Measurements from ENCODE around the gene MSANTD7. TPM values are rescaled to one million over a fixed set of nuclear protein-coding genes. Genes with fewer than 3 reads are reported as not detected.
"Not testable (repeated sequence)": the region's sequence is repeated elsewhere in the genome, so short reads cannot be mapped to it uniquely, and the experiment has no call there.

Gene MSANTD7, protein sequence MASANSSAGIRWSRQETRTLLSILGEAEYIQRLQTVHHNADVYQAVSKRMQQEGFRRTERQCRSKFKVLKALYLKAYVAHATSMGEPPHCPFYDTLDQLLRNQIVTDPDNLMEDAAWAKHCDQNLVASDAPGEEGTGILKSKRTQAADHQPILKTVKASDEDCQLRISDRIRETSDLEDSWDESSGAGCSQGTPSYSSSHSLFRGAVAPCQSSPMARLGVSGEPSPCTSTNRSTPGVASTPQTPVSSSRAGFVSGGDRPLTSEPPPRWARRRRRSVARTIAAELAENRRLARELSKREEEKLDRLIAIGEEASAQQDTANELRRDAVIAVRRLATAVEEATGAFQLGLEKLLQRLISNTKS
- polyA plus RNA-seq (ENCODE audit: insufficient read length): 10.8 TPM

DNA sequence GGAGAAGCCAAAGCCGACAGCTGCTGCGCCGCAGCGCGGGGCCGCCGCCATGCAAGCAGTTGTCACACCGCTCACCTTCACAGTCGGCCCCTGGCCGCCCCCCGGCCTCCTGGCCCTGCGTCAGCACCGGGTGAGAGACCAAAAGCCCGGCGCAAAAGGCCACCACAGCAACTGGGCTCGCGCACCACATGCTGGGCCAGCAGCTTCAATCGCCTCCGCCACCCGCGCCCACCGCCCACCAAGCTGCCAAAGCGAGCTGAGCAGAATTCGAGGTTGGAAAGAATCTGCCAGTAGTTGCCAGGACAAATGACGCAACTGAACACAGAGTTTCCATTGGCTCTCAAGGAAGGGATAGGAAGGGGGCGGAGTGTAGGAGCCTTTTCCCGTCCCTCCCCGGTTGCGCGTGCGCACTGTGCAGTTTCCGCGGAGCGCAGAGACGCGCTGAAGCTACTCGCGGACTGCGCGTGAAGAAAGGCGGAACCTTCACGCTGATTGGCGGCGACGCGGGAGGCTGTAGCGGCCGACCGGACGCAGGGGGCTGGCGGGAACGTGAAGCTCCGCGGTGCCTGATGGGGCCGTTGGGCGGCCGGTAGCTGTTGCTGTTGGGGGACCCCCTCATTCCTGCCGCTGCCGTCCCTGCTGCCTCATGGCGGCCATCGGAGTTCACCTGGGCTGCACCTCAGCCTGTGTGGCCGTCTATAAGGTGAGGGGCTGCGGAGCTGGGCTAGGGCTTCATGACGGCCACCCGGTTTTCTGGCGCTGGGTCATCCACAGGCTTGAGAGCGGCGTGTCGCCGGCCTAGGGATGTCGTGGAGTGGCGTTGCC, at the start of gene MSANTD7, which contains the start of the genes CDNF and HSPA14:
Gene MSANTD7 (plus strand): TSS at position 550 of the 825 bp plus-strand sequence. CDS start 3,979 bp downstream, outside the sequence.
Gene CDNF (minus strand): TSS at position 281 of the 825 bp plus-strand sequence. CDS start 91 bp downstream, at position 190.
Gene HSPA14 (plus strand): TSS at position 550 of the 825 bp plus-strand sequence. CDS start 97 bp downstream, at position 647.
- DNase-seq (ENCODE audit: low read depth): peak; percentile 100

DNA sequence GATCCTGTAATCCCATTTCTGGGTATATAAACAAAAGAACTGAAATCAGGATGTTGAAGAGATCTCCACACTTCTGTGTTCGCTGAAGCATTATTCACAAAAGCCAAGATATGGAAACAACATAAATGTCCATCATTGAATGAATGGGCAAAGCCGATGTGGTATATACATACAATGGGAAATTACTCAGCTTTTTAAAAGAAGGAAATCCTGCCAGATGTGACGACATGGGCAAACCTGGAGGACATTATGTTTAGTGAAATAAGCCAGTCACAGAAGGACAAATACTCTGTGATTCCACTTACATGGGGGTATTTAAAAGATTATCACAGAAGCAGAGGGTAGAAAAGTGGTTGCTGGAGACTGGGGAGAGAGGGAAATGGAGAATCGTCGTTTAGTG, 39.5 kb upstream of the MSANTD7 start:
- DNase-seq (ENCODE audit: low read depth): no peak

DNA sequence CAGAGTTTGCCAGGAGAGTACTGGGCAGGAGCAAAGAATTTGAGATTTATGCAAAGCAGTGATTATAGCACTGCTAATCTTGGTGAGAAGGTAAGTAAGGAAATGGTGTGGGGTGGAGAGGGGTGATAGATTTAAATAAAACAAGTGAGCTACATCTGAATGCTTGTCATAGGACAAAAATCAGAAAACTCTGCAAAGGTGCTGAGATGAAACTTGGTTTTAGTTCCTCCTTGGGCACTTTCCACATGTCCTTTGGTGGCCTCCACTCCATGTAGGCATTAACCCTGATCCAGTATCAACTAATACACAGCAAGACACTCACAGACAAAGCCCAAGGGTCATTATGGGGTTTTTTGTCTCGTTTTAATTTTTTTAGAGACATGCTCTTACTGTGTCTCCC, 37.7 kb upstream of the MSANTD7 start:
- no peak for DNase-seq (ENCODE audit: low read depth)

DNA sequence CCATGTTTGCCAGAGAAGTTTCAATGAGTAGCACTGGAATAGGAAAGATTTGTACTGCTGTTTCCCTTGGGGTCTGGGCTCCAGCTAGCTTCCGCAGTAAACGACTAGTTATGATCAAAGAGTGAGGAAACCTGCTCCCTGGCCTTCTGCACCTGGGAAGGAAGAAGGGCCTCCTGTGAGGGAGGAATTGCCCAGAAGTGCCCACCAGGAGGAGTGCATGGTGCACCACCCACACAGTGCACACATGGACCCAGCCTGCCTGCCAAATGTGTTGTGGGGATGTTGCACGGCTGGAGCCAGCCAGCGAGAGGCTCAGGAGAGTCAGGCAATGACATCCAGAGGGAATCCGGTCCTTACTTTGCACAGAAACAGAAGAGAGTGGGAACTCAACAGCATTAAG, 36.4 kb upstream of the MSANTD7 start:
- DNase-seq (ENCODE audit: low read depth): no peak

DNA sequence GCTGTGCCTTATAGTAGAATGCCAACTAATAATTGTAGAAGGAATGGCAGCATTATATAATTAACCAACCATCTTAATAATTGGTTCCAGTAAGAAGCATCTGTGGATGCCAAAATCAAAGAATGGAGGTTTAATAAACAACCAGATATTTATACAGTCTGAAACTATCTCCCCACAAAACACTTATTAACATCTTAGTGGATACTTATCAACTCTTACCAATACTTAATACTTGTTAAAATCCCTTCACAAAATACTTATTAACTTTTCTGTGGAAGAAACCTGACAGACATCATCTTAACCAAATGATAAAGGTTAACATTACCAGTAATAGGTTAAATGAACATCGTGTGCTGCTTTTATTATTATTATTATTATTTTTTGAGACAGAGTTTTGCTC, 34.3 kb upstream of the MSANTD7 start:
- DNase-seq (ENCODE audit: low read depth): no peak

DNA sequence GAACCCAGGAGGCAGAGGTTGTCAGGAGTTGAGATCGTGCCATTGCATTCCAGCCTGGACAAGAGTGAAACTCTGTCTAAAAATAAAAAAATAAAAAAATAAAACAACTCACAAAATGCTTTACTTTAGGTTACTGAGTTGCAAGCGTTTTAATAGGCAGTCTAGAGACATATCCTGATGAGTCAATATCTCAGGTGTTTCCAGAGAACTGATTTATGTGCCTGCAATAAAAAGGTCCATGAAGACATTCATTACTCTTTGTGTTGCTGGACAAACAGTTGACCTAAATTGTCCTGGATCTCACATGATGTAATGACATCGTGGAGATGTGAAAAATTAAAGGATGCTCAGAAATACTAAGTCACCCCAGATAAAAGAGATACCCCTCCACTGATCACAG, 31.8 kb upstream of the MSANTD7 start:
- DNase-seq (ENCODE audit: low read depth): no peak

DNA sequence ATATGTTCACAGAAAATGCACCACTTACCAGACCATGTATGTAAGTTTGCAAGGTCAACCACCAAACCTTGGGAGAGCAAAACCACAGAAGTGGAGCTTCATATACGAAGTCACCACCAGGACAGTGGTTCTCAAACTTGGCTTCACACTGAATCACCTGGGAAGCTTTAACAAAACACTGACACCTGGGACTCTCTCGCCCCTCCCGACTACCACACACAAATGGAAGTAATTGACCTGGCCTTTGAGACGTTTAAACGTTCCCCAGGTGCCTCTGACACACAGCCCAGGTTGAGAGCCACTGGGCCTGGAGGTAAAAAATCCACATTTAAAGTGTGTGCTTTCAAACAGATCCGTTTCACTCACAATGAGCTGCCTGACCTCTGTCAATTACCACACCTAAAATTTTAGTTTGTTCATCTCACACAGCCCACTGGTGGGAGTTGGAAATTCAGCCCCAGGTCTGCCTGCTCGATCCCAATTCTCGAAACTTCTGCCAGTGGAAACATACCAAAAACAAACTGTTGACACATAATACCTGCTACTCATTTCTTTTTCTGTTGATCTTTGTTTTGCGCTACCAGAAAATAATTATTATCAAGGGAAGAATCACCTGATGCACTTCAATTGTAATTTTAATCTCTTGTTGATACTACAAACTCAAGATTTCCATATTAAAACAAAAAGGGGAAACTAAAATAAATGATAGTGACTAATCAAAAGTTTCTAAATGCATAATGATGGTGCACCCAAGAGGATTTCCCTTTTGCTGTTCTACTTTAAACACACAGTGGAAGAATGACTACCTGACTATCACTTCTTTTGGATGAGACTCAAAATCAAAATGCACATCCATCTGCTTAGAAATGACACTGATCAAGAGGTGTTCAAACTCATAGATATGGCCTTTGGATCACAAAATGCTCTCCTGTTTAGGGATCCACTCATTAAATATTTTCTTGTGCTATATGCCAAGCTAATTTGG, 26.8 kb upstream of the MSANTD7 start:
- DNase-seq (ENCODE audit: low read depth): no peak

DNA sequence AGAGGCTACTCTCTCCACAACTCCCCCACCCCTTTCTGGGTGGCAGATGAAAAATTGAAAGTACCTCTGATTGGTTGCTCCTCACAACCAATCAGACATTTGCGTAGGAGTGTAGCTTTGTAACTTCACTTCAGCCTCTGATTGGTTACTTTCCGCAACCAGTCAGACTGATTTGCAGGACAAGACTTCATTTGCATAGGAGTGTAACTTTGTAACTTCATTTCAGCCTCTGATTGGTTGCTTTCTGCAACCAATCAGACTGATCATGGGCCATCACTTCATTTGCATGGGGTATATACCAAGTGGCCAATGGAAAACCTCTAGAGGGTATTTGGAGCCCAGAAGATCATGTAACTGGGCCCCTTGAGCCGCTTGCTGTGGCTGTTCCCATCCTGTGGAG, 25.8 kb upstream of the MSANTD7 start:
- no peak for DNase-seq (ENCODE audit: low read depth)

DNA sequence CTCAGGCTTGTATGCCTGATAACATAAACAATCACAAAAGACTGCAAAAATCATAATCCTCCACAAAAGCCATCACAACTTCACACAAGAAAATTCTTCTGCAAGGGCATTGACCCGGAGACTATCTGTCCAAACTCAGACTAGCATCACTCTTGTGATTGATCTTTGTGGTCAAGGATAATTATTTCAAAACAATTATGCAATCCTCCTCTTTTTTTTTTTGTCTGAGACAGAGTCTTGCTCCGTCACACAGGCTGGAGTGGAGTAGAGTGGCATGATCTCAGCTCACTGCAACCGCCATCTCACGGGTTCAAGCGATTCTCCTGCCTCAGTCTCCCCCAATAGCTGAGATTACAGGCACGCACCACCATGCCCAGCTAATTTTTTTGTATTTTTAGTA, 22.4 kb upstream of the MSANTD7 start:
- DNase-seq (ENCODE audit: low read depth): no peak

DNA sequence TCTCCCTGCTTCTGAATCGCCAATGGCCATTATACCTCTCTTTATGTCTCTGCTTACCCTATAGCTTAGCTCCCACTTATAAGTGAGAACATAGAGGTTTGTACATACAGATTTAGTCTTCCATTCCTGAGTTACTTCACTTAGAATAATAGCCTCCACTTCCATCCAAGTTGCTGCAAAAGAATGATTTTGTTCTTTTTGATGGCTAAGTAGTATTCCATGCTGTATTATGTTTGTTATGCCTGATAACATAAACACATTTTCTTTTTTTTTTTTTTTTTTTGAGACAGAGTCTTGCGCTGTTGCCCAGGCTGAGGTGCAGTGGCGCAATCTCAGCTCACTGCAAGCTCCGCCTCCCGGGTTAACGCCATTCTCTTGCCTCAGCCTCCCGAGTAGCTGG, 21.4 kb upstream of the MSANTD7 start:
- DNase-seq (ENCODE audit: low read depth): not testable (repeated sequence)

DNA sequence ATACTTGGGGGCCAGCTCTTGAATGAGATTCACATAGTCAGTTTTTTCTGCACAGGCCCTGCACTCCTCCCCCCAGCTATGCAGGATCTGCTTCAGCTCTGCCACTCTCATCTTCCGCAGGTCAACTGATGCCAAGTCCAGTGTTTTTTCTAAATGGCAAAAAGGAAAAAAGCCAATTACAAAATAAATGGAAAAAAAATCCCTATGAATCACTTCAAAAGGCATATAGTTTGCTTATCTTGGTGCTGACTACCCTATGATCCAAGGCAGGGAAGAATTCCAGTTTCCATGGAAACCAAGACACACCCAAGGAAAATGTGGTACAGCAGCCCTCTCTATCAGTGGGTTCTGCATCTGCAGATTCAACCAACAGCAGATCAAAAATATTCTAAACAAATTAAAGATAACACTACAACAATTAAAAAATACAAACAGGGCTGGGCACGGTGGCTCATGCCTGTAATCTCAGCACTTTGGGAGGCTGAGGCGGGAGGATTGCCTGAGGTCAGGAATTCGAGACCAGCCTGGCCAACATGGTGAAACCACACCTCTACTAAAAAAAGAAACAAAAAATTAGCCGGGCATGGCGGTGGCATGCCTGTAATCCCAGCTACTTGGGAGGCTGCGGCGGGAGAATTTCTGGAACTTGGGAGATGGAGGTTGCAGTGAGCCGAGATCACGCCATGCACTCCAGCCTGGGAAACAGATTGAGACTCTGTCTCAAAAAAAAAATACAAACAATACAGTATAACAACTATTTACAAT, 17.9 kb upstream of the MSANTD7 start:
- DNase-seq (ENCODE audit: low read depth): no peak

DNA sequence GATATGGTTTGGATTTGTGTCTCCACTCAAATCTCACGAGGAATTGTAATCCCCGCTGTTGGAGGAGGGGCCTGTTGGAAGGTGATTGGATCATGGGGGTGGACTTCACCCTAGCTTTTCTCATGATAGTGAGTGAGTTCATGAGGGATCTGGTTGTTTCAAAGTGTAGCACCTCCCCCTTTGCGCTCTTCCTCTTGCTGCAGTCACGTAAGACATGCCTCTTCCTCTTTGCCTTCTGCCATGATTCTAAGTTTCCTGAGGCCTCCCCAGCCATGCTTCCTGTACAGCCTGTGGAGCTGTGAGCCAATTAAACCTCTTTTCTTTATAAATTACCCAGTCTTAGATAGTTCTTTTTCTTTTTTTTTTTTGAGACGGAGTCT, 17.3 kb upstream of the MSANTD7 start:
- DNase-seq (ENCODE audit: low read depth): no peak

DNA sequence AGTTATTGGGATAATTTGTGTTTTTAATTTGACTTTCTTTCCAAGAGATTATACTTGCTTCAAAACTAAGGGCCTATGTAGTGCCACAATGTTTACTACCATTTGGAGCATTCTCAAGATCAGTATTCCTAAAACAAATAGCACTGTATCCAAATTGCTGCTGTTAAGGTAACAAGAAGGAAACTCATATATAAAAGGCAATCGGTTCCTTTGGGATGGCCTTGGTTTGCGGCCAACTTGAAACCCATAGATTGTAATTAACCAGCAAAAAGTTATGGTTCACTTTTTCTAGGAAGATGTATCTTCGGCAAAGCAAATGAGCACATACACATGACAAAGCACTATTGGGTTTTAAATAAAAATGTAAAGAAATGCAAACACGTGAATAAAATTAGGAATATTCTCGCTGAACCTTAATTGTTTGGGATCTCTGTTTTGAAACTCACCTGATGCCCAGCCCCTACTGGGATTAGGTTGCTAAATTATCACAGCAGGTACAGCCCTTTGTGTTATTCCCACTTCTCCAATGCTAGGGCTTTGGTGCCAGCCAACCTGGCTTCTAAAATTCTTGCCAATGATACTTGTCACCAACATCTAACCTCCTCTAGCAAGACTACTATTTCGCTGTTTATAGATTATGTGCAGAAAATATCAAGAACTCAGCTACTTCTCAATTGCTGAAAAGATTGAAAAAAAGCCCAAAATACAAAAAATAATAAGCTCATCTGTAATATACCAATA, 16.3 kb upstream of the MSANTD7 start:
- no peak for DNase-seq (ENCODE audit: low read depth)

DNA sequence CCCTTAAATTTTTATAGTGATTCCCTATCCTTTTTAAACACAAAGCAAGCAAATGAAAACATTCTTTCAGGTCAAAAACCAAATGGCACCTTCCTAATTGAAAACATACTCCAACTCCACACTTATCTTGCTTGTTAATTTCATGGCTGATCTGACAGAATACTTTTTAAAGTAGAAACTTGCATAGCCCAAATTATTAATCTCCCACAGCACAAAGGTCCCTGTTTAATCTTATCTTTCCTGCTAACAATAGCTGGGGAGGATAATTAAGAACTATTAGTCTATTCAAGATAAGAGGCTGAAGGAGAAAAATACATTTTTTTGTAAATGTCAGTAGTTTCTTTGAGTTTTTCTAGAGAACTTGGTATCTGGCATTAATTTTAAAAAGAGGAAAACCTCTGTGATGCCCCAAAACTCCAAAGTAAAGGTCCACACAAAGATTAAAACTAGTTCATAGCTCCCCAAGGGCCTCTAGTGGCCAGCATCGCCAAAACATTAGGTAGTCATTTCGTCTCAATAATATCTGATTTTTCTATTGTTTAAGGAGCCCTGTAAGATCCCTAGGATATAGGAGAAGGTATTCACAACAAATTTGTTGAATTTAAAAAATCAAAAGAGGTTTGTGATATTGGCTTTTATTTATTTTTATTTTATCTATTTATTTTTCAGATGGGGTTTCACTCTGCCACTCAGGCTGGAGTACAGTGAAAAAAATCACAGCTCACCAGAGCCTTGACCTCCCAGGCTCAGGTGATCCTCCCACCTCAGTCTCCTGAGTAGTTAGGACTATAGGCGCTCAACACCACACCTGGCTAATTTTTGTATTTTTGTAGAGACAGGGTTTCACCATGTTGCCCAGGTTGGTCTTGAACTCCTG, 15.0 kb upstream of the MSANTD7 start:
- no peak for DNase-seq (ENCODE audit: low read depth)

DNA sequence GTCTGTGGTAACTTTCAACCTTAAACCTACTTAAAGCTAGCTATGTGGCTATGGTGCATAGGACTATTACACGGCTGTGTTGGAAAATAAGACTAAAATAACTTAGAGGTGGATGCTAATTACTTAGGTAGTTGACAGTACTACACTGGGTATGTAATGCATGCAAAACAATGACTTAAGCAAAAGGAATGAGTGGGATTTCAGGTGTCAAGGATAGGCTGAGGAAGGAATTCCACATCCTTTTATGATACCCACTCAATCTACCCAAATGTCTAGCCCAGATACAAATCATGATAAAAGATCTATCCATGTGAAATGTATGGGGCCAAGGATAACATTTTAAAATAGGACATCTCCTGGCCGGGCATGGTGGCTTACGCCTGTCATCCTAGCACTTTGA, 14.1 kb upstream of the MSANTD7 start:
- DNase-seq (ENCODE audit: low read depth): no peak

DNA sequence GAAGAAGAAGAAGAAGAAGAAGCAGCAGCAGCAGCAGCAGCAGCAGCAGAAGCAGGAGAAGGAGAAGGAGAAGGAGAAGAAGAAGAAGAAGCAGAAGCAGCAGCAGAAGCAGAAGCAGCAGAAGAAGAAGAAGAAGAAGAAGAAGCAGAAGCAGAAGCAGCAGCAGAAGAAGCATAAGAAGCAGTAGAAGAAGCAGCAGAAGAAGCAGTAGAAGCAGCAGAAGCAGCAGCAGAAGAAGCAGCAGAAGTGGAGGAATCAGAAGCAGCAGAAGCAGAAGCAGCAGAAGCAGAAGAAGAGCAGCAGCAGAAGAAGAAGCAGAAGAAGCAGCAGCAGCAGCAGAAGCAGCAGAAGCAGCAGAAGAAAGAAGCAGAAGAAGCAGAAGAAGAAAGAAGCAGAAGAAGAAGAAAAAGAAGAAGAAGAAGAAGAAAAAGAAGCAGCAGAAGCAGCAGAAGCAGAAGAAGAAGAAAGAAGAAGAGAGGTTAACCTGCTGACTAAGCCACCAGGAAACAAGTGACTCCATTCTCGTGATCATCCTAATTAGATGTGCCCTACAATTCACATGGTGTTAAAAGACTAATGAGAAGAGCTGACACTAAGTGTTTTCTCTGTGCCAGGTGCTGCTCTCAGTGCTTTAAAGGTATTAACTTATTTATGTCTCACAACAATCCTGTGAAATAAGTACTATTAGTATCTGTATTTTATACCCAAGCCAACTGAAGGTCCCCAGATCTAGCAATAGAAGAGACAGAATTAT, 11.9 kb upstream of the MSANTD7 start:
- no peak for DNase-seq (ENCODE audit: low read depth)

DNA sequence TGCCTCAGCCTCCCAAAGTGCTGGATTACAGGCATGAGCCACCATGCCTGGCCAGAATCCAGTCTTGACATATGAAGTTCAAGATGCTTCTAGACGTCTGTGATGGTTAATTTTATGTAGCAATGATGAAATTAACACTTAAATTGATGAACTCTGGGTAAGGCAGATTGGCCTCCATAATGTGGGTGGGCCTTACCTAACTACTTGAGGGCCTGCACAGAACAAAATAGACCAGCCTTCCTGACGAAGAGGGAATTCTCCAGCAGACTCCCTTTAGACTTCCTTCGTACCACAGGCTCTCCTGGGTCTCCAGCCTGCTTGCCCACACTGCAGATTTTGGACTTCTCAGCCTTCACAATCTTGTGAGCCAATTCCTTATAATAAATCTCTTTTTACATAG, 5.0 kb upstream of the MSANTD7 start:
- no peak for DNase-seq (ENCODE audit: low read depth)

DNA sequence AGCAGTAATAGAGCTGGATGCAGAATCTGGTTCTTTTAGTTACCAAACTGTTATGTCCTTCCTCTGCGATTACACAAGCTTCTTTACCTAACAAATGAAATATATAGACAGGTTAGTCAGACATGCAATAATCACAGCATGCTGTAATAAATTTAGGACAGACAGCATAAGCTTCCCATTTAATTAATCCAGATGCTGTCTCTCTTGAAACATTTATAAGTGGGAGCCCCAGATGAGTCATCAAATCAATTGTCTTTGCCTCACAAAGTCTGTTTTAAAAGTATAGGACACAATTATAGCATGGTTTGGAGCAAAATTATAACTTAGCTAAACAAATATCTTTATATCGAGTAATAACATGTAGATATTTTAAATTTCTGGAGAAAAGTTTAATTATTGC, 1.9 kb upstream of the MSANTD7 start:
- DNase-seq (ENCODE audit: low read depth): no peak

Measured in forelimb muscle (tissue), 1 donor.